Upper lobe of left lung (tissue), 4 donors: Measurements from ENCODE around the gene DACT2.

Source experiments
- CTCF ChIP-seq, 6 experiments: fragments of 450-650 bp in 4 of 6; fragments of 200-600 bp in 2 of 6; sonication (generic) in 2 of 6; IDR thresholded peaks; one replicate each; pipeline ENCODE4 v1.5.1; 2016 to 2019; ENCODE audit warnings: antibody characterized with exemption in 6 of 6
- EP300 ChIP-seq, 4 donors: sonication (generic); formaldehyde crosslinking; IDR thresholded peaks; one replicate each; pipeline ENCODE4 v1.5.1; 2017; ENCODE audit warnings: antibody characterized with exemption in 4 of 4, control low read depth in 2 of 4
- POLR2A ChIP-seq, 4 donors: fragments of 450-650 bp; IDR thresholded peaks; one replicate each; pipeline ENCODE4 v1.5.1; 2016 to 2017; ENCODE audit warnings: antibody characterized with exemption in 4 of 4, mild to moderate bottlenecking in 2 of 4
- POLR2AphosphoS5 ChIP-seq, 2 donors: sonication (generic); formaldehyde crosslinking; IDR thresholded peaks; one replicate each; pipeline ENCODE4 v1.5.1; 2017; ENCODE audit warnings: antibody characterized with exemption in 2 of 2

GRCh38 chr6:168364793-168365421 is 45.3 kb upstream of the DACT2 start:
- no peak for TF ChIP-seq POLR2AphosphoS5 (IDR thresholded peaks at IDR 0.05)
- TF ChIP-seq CTCF (IDR thresholded peaks at IDR 0.05): no peak
- no peak for TF ChIP-seq POLR2A (IDR thresholded peaks at IDR 0.05)
- no peak for TF ChIP-seq EP300 (IDR thresholded peaks at IDR 0.05)
